ENCODE measurements around the gene PARD3. TPM values are rescaled to one million over a fixed set of nuclear protein-coding genes. Genes with fewer than 3 reads are reported as not detected.

The PARD3 gene
- total RNA-seq, 4 donors from 2014 or later: 39.2 to 124 (median 48.0) TPM

GRCh38 chr10:34109495-34109894, 705.6 kb downstream of the PARD3 start:
- peaks cover 0 to 8% (median 0%) of the 10 kb centered on the region in 3 donors for H3K36me3 ChIP-seq
- H3K27me3 ChIP-seq: no peaks in the 10 kb centered on the region
- TF ChIP-seq POLR2A (IDR thresholded peaks at IDR 0.05) (no peak), CTCF (IDR thresholded peaks at IDR 0.05) (no peak)
- no peak for DNase-seq
- no peak overlapping the region for H3K27ac ChIP-seq
- H3K4me3 ChIP-seq: no peak overlapping the region
- no peaks in the 10 kb centered on the region for H3K4me1 ChIP-seq
- no peaks in the 10 kb centered on the region for H3K9me3 ChIP-seq

GRCh38 chr10:34107626-34108516, 707.2 kb downstream of the PARD3 start:
- no peaks in the 10 kb centered on the region for H3K9me3 ChIP-seq
- no peak overlapping the region for H3K27ac ChIP-seq
- no peak for TF ChIP-seq CTCF (IDR thresholded peaks at IDR 0.05)
- no peak for TF ChIP-seq POLR2A (IDR thresholded peaks at IDR 0.05)
- no peaks in the 10 kb centered on the region for H3K4me1 ChIP-seq
- no peaks in the 10 kb centered on the region for H3K27me3 ChIP-seq
- no peak overlapping the region for H3K4me3 ChIP-seq
- peaks cover 0 to 8% (median 0%) of the 10 kb centered on the region in 3 donors for H3K36me3 ChIP-seq
- no peak for DNase-seq

GRCh38 chr10:34106356-34106885, 708.7 kb downstream of the PARD3 start:
- Histone ChIP-seq H3K36me3 (peaks cover 0 to 8% (median 0%) of the 10 kb centered on the region in 3 donors), H3K4me1 (no peaks in the 10 kb centered on the region), H3K27me3 (no peaks in the 10 kb centered on the region), H3K4me3 (no peak overlapping the region), H3K9me3 (no peaks in the 10 kb centered on the region), H3K27ac (no peak overlapping the region)
- no peak for DNase-seq
- TF ChIP-seq POLR2A (IDR thresholded peaks at IDR 0.05) (no peak), CTCF (IDR thresholded peaks at IDR 0.05) (no peak)

- Histone ChIP-seq H3K36me3 (no peaks in the 10 kb centered on the region), H3K27ac (no peak overlapping the region), H3K27me3 (no peaks in the 10 kb centered on the region), H3K9me3 (no peaks in the 10 kb centered on the region), H3K4me1 (no peaks in the 10 kb centered on the region), H3K4me3 (no peak overlapping the region)
- no peak for DNase-seq
- TF ChIP-seq CTCF (IDR thresholded peaks at IDR 0.05) (no peak), POLR2A (IDR thresholded peaks at IDR 0.05) (no peak)
Measured at GRCh38 chr10:34104829-34105572, 710.1 kb downstream of the PARD3 start.

- TF ChIP-seq CTCF (IDR thresholded peaks at IDR 0.05) (no peak), POLR2A (IDR thresholded peaks at IDR 0.05) (no peak)
- Histone ChIP-seq H3K4me1 (no peaks in the 10 kb centered on the region), H3K27ac (peak overlapping the region in 2 of 4 donors; percentile 42 to 65), H3K9me3 (peaks cover 0 to 3% (median 0%) of the 10 kb centered on the region in 4 donors), H3K27me3 (no peaks in the 10 kb centered on the region), H3K36me3 (no peaks in the 10 kb centered on the region), H3K4me3 (no peak overlapping the region)
- DNase-seq: no peak
Measured at GRCh38 chr10:34102893-34103506, 712.1 kb downstream of the PARD3 start.

Measured in Peyer's patch (tissue), 4 donors.